ENCODE measurements around the gene SLFN14.
"Not testable (repeated sequence)": the region's sequence is repeated elsewhere in the genome, so short reads cannot be mapped to it uniquely, and the experiment has no call there.

The SLFN14 gene

GRCh38 chr17:35560703-35561102 is at the start of gene SLFN14:
TSS of gene SLFN14 (minus strand) at chr17:35560819. CDS start at chr17:35558062, 2,757 bp downstream.
- no peak for DNase-seq (ENCODE audit: low read depth)

GRCh38 chr17:35609831-35610230 is 49.2 kb upstream of the SLFN14 start:
- DNase-seq (ENCODE audit: low read depth): no peak

GRCh38 chr17:35607239-35607847 is 46.7 kb upstream of the SLFN14 start:
- DNase-seq (ENCODE audit: low read depth): no peak

GRCh38 chr17:35605678-35606077 is 45.1 kb upstream of the SLFN14 start:
- DNase-seq (ENCODE audit: low read depth): no peak

- no peak for DNase-seq (ENCODE audit: low read depth)
Observed at GRCh38 chr17:35603674-35604073, 43.1 kb upstream of the SLFN14 start.

GRCh38 chr17:35597604-35598003 is 37.0 kb upstream of the SLFN14 start:
- DNase-seq (ENCODE audit: low read depth): no peak

GRCh38 chr17:35596530-35597233 is 36.1 kb upstream of the SLFN14 start:
- no peak for DNase-seq (ENCODE audit: low read depth)

GRCh38 chr17:35596072-35596471 is 35.5 kb upstream of the SLFN14 start:
- no peak for DNase-seq (ENCODE audit: low read depth)

GRCh38 chr17:35588196-35588920 is 27.7 kb upstream of the SLFN14 start:
- DNase-seq (ENCODE audit: low read depth): no peak

- DNase-seq (ENCODE audit: low read depth): peak; percentile 88
Observed at GRCh38 chr17:35587074-35587961, 26.7 kb upstream of the SLFN14 start, which contains the start of gene AP2B1. TSS of gene AP2B1 (plus strand) at chr17:35587322. CDS start at chr17:35594031, 6,709 bp downstream.

- no peak for DNase-seq (ENCODE audit: low read depth)
Observed at GRCh38 chr17:35586569-35587073, 26.0 kb upstream of the SLFN14 start.

GRCh38 chr17:35584061-35584460 is 23.4 kb upstream of the SLFN14 start:
- no peak for DNase-seq (ENCODE audit: low read depth)

- no peak for DNase-seq (ENCODE audit: low read depth)
Observed at GRCh38 chr17:35578929-35579432, 18.4 kb upstream of the SLFN14 start.

- peak; percentile 87 for DNase-seq (ENCODE audit: low read depth)
Observed at GRCh38 chr17:35578197-35578928, 17.7 kb upstream of the SLFN14 start, which contains the start of gene PEX12. TSS of gene PEX12 (minus strand) at chr17:35578571. CDS start at chr17:35578021, 550 bp downstream.

GRCh38 chr17:35577830-35578196 is 17.2 kb upstream of the SLFN14 start:
- no peak for DNase-seq (ENCODE audit: low read depth)

GRCh38 chr17:35575759-35576158 is 15.1 kb upstream of the SLFN14 start:
- no peak for DNase-seq (ENCODE audit: low read depth)

- no peak for DNase-seq (ENCODE audit: low read depth)
Observed at GRCh38 chr17:35569405-35569804, 8.8 kb upstream of the SLFN14 start.

- DNase-seq (ENCODE audit: low read depth): no peak
Observed at GRCh38 chr17:35568561-35568960, 7.9 kb upstream of the SLFN14 start.

GRCh38 chr17:35566968-35567367 is 6.3 kb upstream of the SLFN14 start:
- DNase-seq (ENCODE audit: low read depth): no peak

- DNase-seq (ENCODE audit: low read depth): not testable (repeated sequence)
Observed at GRCh38 chr17:35563181-35563580, 2.6 kb upstream of the SLFN14 start.

Data from stromal cell of bone marrow (primary cell).